OCI-LY7 (cell line): ENCODE measurements around the gene OTOP1.

Experiments
- EZH2phosphoT487 ChIP-seq: fragments of 200-600 bp; sonication (generic); IDR thresholded peaks from 2 replicates; pipeline ENCODE4 v1.6.1; 2018; ENCODE audit warnings: low read depth, borderline replicate concordance, mild to moderate bottlenecking, mixed run types, antibody characterized with exemption, low read length, moderate library complexity, mixed read lengths
- TF ChIP-seq, protein P1 (sequence below): fragments of 200-600 bp; sonication (generic); conservative IDR thresholded peaks from 2 replicates; pipeline ENCODE4 v1.5.1; 2014; ENCODE audit warnings: mild to moderate bottlenecking, antibody characterized with exemption, low read length, moderate library complexity, mixed read lengths

- TF ChIP-seq, protein P1, sequence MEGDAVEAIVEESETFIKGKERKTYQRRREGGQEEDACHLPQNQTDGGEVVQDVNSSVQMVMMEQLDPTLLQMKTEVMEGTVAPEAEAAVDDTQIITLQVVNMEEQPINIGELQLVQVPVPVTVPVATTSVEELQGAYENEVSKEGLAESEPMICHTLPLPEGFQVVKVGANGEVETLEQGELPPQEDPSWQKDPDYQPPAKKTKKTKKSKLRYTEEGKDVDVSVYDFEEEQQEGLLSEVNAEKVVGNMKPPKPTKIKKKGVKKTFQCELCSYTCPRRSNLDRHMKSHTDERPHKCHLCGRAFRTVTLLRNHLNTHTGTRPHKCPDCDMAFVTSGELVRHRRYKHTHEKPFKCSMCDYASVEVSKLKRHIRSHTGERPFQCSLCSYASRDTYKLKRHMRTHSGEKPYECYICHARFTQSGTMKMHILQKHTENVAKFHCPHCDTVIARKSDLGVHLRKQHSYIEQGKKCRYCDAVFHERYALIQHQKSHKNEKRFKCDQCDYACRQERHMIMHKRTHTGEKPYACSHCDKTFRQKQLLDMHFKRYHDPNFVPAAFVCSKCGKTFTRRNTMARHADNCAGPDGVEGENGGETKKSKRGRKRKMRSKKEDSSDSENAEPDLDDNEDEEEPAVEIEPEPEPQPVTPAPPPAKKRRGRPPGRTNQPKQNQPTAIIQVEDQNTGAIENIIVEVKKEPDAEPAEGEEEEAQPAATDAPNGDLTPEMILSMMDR, result no peak
- no peak for TF ChIP-seq EZH2phosphoT487
These were observed 22.9 kb downstream of the OTOP1 start for GRCh38 chr4:4203688-4204400.
